Measurements from ENCODE around the gene ZMYM5. TPM values are rescaled to one million over a fixed set of nuclear protein-coding genes. Genes with fewer than 3 reads are reported as not detected.
A peak's percentile ranks its signal among the peaks of the same experiment; 100 is the strongest.

The ZMYM5 gene
- total RNA-seq, 1 experiment from 2014 or later = 7.5 TPM

DNA sequence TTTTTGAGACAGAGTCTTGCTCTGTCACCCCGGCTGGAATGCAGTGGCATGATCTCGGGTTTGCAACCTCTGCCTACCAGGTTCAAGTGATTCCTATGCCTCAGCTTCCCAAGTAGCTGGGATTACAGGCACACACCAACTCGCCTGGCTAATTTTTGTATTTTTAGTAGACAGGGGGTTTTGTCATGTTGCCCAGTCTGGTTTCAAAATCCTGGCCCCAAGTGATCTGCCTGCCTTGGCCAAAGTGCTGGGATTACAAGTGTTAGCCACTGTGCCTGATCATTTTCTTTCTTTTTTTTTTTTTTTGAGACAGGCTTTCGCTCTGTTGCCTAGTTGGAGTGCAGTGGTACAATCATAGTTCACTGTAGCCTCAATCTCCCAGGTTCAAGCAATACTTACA lies 28.7 kb downstream of the ZMYM5 start:
- H3K79me2 ChIP-seq (ENCODE audit: low read length) = no peaks in the 10 kb centered on the region
- no TSS peak for BruUV-seq (replicated peaks)
- TF ChIP-seq EZH2phosphoT487 (IDR thresholded peaks at IDR 0.05; ENCODE audit: borderline replicate concordance, low read length) = no peak
- TF ChIP-seq, protein P1, sequence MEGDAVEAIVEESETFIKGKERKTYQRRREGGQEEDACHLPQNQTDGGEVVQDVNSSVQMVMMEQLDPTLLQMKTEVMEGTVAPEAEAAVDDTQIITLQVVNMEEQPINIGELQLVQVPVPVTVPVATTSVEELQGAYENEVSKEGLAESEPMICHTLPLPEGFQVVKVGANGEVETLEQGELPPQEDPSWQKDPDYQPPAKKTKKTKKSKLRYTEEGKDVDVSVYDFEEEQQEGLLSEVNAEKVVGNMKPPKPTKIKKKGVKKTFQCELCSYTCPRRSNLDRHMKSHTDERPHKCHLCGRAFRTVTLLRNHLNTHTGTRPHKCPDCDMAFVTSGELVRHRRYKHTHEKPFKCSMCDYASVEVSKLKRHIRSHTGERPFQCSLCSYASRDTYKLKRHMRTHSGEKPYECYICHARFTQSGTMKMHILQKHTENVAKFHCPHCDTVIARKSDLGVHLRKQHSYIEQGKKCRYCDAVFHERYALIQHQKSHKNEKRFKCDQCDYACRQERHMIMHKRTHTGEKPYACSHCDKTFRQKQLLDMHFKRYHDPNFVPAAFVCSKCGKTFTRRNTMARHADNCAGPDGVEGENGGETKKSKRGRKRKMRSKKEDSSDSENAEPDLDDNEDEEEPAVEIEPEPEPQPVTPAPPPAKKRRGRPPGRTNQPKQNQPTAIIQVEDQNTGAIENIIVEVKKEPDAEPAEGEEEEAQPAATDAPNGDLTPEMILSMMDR (conservative IDR thresholded peaks at IDR 0.05; ENCODE audit: low read depth, low read length) = no peak
- no peak for TF ChIP-seq EZH2 (IDR thresholded peaks at IDR 0.05; ENCODE audit: low read length, unreplicated experiment)
- no peak overlapping the region for H2AFZ ChIP-seq (ENCODE audit: low read length)
- ChIA-PET POLR2A (ENCODE audit: unreplicated experiment) (no interaction called here), CTCF (no interaction called here)
- H3K9me3 ChIP-seq (ENCODE audit: low read length) = no peaks in the 10 kb centered on the region
- no peaks in the 10 kb centered on the region for H3K27me3 ChIP-seq (ENCODE audit: low read length)
- H3K27ac ChIP-seq (ENCODE audit: low read length) = no peak overlapping the region
- no peaks in the 10 kb centered on the region for H3F3A ChIP-seq (ENCODE audit: low read length, unreplicated experiment)
- no peak overlapping the region for H3K4me3 ChIP-seq (ENCODE audit: low read length)
- no peaks in the 10 kb centered on the region for H3K4me1 ChIP-seq (ENCODE audit: insufficient read depth, low read length)
- no peaks in the 10 kb centered on the region for H3K9me2 ChIP-seq (replicated peaks; ENCODE audit: low read length)
- peaks cover 24% of the 10 kb centered on the region; the same call in 1 of the 2 replicates for H3K36me3 ChIP-seq (ENCODE audit: low read depth, low read length)
- intact Hi-C loops (cut with micrococcal nuclease) = no loop called here
- H3K4me2 ChIP-seq (ENCODE audit: low read length) = no peak overlapping the region
- no peak overlapping the region for H3K9ac ChIP-seq (ENCODE audit: low read length)
- ATAC-seq = no peak
- no peaks in the 10 kb centered on the region for H4K20me1 ChIP-seq (ENCODE audit: low read length)
- DNase-seq = no peak

DNA sequence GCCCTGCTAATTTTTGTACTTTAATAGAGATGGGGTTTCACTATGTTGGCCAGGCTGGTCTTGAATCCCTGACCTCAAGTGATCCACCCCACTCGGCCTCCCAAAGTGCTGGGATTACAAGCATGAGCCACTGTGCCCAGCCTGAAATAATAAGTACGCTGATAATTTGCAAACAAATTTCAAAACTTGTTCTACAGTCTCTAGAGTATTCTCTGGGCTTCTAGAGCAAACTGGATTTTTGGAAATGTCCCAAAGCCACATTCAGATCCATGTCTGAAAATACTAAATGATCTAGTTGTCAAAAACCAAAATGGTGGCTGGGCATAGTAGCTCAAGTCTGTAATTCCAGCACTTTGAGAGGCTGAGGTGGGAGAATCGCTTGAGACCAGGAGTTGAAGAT lies 40.8 kb downstream of the ZMYM5 start:
- TF ChIP-seq EZH2 (IDR thresholded peaks at IDR 0.05; ENCODE audit: low read length, unreplicated experiment) = no peak
- TF ChIP-seq, protein P1 (conservative IDR thresholded peaks at IDR 0.05; ENCODE audit: low read depth, low read length) = no peak
- TF ChIP-seq EZH2phosphoT487 (IDR thresholded peaks at IDR 0.05; ENCODE audit: borderline replicate concordance, low read length) = no peak
- Histone ChIP-seq H3K36me3 (ENCODE audit: low read depth, low read length) (peaks cover 22% of the 10 kb centered on the region), H3F3A (ENCODE audit: low read length, unreplicated experiment) (no peaks in the 10 kb centered on the region), H3K27me3 (ENCODE audit: low read length) (no peaks in the 10 kb centered on the region), H3K9ac (ENCODE audit: low read length) (no peak overlapping the region), H3K79me2 (ENCODE audit: low read length) (no peaks in the 10 kb centered on the region), H3K4me3 (ENCODE audit: low read length) (no peak overlapping the region), H4K20me1 (ENCODE audit: low read length) (no peaks in the 10 kb centered on the region), H3K27ac (ENCODE audit: low read length) (no peak overlapping the region), H3K9me2 (replicated peaks; ENCODE audit: low read length) (no peaks in the 10 kb centered on the region), H3K9me3 (ENCODE audit: low read length) (no peaks in the 10 kb centered on the region), H2AFZ (ENCODE audit: low read length) (no peak overlapping the region), H3K4me1 (ENCODE audit: insufficient read depth, low read length) (no peaks in the 10 kb centered on the region), H3K4me2 (ENCODE audit: low read length) (no peak overlapping the region)
- CTCF ChIA-PET = no interaction called here
- BruUV-seq (replicated peaks) = no TSS peak
- no peak for ATAC-seq
- intact Hi-C loops (cut with micrococcal nuclease) = no loop called here
- DNase-seq = no peak
- POLR2A ChIA-PET (ENCODE audit: unreplicated experiment) = no interaction called here

DNA sequence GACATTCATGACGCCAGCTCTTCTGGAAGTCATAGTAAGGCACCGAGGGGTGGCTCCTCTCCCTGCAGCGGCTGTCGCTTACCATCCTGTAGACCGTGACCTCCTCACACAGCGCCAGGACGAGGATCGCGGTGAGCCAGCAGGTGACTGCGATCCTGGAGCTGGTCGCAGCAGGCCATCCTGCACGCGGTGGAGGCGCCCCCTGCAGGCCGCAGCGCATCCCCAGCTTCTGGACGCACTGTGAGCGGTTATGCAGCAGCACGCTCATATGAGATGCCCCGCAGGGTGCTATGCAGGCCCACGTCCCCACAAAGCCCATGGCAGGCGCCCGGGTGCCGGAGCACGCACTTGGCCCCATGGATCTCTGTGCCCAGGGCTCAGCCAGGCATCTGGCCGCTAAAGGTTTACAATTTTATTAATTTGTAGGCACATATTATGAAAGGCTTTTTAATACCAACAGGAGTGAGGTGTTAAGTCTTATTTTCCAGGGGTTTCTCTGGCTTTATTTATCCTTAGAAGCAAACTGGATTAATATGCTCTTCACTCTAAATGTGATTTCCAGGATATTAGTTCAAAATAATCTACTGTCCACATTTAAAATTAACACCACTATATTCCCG lies 45.1 kb downstream of the ZMYM5 start:
- TF ChIP-seq, protein P1 (conservative IDR thresholded peaks at IDR 0.05; ENCODE audit: low read depth, low read length) = peak; percentile 76
- TF ChIP-seq EZH2phosphoT487 (IDR thresholded peaks at IDR 0.05; ENCODE audit: borderline replicate concordance, low read length) (no peak), EZH2 (IDR thresholded peaks at IDR 0.05; ENCODE audit: low read length, unreplicated experiment) (no peak)
- ChIA-PET CTCF (no interaction called here), POLR2A (ENCODE audit: unreplicated experiment) (interaction anchor here (0.6 kb wide), 1 partner anchor 148 kb away, joined by 3 read pairs; no protein-coding TSS in a partner anchor)
- intact Hi-C loops (cut with micrococcal nuclease) = no loop called here
- no peak overlapping the region for H2AFZ ChIP-seq (ENCODE audit: low read length)
- no peaks in the 10 kb centered on the region for H3F3A ChIP-seq (ENCODE audit: low read length, unreplicated experiment)
- no peaks in the 10 kb centered on the region for H4K20me1 ChIP-seq (ENCODE audit: low read length)
- no peak overlapping the region for H3K4me2 ChIP-seq (ENCODE audit: low read length)
- H3K9ac ChIP-seq (ENCODE audit: low read length) = no peak overlapping the region
- ATAC-seq (peak; percentile 24; the same call in 1 of the 2 replicates), DNase-seq (peak; percentile 25)
- no peak overlapping the region for H3K27ac ChIP-seq (ENCODE audit: low read length)
- no peak overlapping the region for H3K4me3 ChIP-seq (ENCODE audit: low read length)
- H3K9me2 ChIP-seq (replicated peaks; ENCODE audit: low read length) = no peaks in the 10 kb centered on the region
- no TSS peak for BruUV-seq (replicated peaks)
- peaks cover 11% of the 10 kb centered on the region for H3K36me3 ChIP-seq (ENCODE audit: low read depth, low read length)
- H3K4me1 ChIP-seq (ENCODE audit: insufficient read depth, low read length) = peaks cover 4% of the 10 kb centered on the region
- H3K27me3 ChIP-seq (ENCODE audit: low read length) = no peaks in the 10 kb centered on the region
- no peaks in the 10 kb centered on the region for H3K79me2 ChIP-seq (ENCODE audit: low read length)
- H3K9me3 ChIP-seq (ENCODE audit: low read length) = no peaks in the 10 kb centered on the region
